Neural cell (in vitro differentiated cells): ENCODE results near the gene HLF. TPM values are rescaled to one million over a fixed set of nuclear protein-coding genes. Genes with fewer than 3 reads are reported as not detected.
A peak's percentile ranks its signal among the peaks of the same experiment; 100 is the strongest.

Experiments used
- H2AFZ ChIP-seq: fragments of 200-600, 300-800 bp; sonication (generic), shearing (Covaris generic); 2 replicates; pipeline ENCODE4 v1.6.0; 2014; ENCODE audit warnings: low read depth, mild to moderate bottlenecking, antibody characterized with exemption, low read length, moderate library complexity
- H3F3A ChIP-seq: fragments of 200-600 bp; shearing (Covaris generic); 2 replicates; pipeline ENCODE4 v1.6.1; 2016; ENCODE audit warnings: mild to moderate bottlenecking, moderate library complexity, mixed read lengths, antibody characterized with exemption, low read length; ENCODE audit not compliant: insufficient read depth, poor library complexity, severe bottlenecking
- H3K27ac ChIP-seq: fragments of 200-600, 300-800 bp; sonication (generic), shearing (Covaris generic); 2 replicates; pipeline ENCODE4 v1.5.1; 2014; ENCODE audit warnings: mild to moderate bottlenecking, low read length, moderate library complexity
- H3K27me3 ChIP-seq: fragments of 300-800, 200-600 bp; sonication (generic), shearing (Covaris generic); 2 replicates; pipeline ENCODE4 v1.6.0; 2014; ENCODE audit warnings: mild to moderate bottlenecking, low read depth, low read length, moderate library complexity; ENCODE audit not compliant: insufficient read depth
- H3K36me3 ChIP-seq: fragments of 300-800, 200-600 bp; sonication (generic), shearing (Covaris generic); 2 replicates; pipeline ENCODE4 v1.5.1; 2014; ENCODE audit warnings: mild to moderate bottlenecking, antibody characterized with exemption, low read length, moderate library complexity; ENCODE audit not compliant: insufficient read depth
- H3K4me2 ChIP-seq: fragments of 300-800, 200-600 bp; sonication (generic), shearing (Covaris generic); 2 replicates; pipeline ENCODE4 v1.6.0; 2014; ENCODE audit warnings: mild to moderate bottlenecking, low read length
- H3K4me3 ChIP-seq: fragments of 300-800, 200-600 bp; sonication (generic), shearing (Covaris generic); 2 replicates; pipeline ENCODE4 v1.5.1; 2014; ENCODE audit warnings: mild to moderate bottlenecking, low read length, moderate library complexity
- H3K79me2 ChIP-seq: fragments of 200-600 bp; shearing (Covaris generic); replicated peaks from 2 replicates; pipeline ENCODE4 v1.6.0; 2014; ENCODE audit warnings: mild to moderate bottlenecking, low read length, moderate library complexity; ENCODE audit not compliant: insufficient read depth
- H3K9ac ChIP-seq: fragments of 300-800, 200-600 bp; sonication (generic), shearing (Covaris generic); 2 replicates; pipeline ENCODE4 v1.6.1; 2016; ENCODE audit warnings: mild to moderate bottlenecking, low read length, mixed read lengths
- H3K9me2 ChIP-seq: fragments of 200-600 bp; shearing (Covaris generic); 2 replicates; pipeline ENCODE4 v1.6.1; 2016; ENCODE audit warnings: mild to moderate bottlenecking, low read length, mixed read lengths; ENCODE audit not compliant: insufficient read depth
- H3K9me3 ChIP-seq: fragments of 200-600, 300-800 bp; sonication (generic), shearing (Covaris generic); 2 replicates; pipeline ENCODE4 v1.6.1; 2016; ENCODE audit warnings: mild to moderate bottlenecking, mixed run types, low read length, moderate library complexity, mixed read lengths
- H4K20me1 ChIP-seq: fragments of 200-600 bp; shearing (Covaris generic); 2 replicates; pipeline ENCODE4 v1.6.1; 2016; ENCODE audit warnings: mild to moderate bottlenecking, mixed run types; ENCODE audit not compliant: insufficient read depth
- EP300 ChIP-seq: fragments of 450-650 bp; conservative IDR thresholded peaks from 2 replicates; pipeline ENCODE4 v1.6.1; 2014; ENCODE audit warnings: antibody characterized with exemption, mild to moderate bottlenecking, moderate library complexity; ENCODE audit not compliant: poor library complexity, severe bottlenecking
- EZH2 ChIP-seq: fragments of 200-600, 300-800 bp; shearing (Covaris generic), sonication (generic); IDR thresholded peaks from 2 replicates; pipeline ENCODE4 v1.6.1; 2014; ENCODE audit warnings: antibody characterized with exemption, low read length, borderline replicate concordance, mild to moderate bottlenecking; ENCODE audit not compliant: insufficient read depth, poor library complexity, severe bottlenecking
- MXI1 ChIP-seq: fragments of 450-650 bp; conservative IDR thresholded peaks from 2 replicates; pipeline ENCODE4 v1.6.1; 2014; ENCODE audit warnings: antibody characterized with exemption, mild to moderate bottlenecking; ENCODE audit not compliant: poor library complexity, severe bottlenecking
- POLR2AphosphoS5 ChIP-seq: IDR thresholded peaks from 2 replicates; pipeline ENCODE4 v1.6.1; 2012
- RAD21 ChIP-seq: fragments of 450-650 bp; conservative IDR thresholded peaks from 2 replicates; pipeline ENCODE4 v1.6.1; 2014; ENCODE audit warnings: antibody characterized with exemption, mild to moderate bottlenecking, moderate library complexity
- REST ChIP-seq: IDR thresholded peaks from 2 replicates; pipeline ENCODE4 v1.6.1; 2012; ENCODE audit warnings: borderline replicate concordance
- SMC3 ChIP-seq: fragments of 450-650 bp; conservative IDR thresholded peaks from 2 replicates; pipeline ENCODE4 v1.6.1; 2014; ENCODE audit warnings: antibody characterized with exemption, mild to moderate bottlenecking, moderate library complexity; ENCODE audit not compliant: poor library complexity
- TAF1 ChIP-seq: IDR thresholded peaks from 2 replicates; pipeline ENCODE4 v1.6.1; 2012; ENCODE audit warnings: low read depth
- polyA plus RNA-seq: library from polyadenylated mRNA; depleted of rRNA; stranded (reverse); fragments of >200 nt; gene quantifications from 2 replicates; pipeline ENCODE4 v1.2.3, GENCODE V29; 2014
- TF ChIP-seq, protein P1 (sequence below): fragments of 450-650 bp; IDR thresholded peaks from 2 replicates; pipeline ENCODE4 v1.5.1; 2014; ENCODE audit warnings: antibody characterized with exemption, mild to moderate bottlenecking, moderate library complexity; ENCODE audit not compliant: poor library complexity, severe bottlenecking

HLF gene
- polyA plus RNA-seq, 1 donor from 2014 or later, result 0.71 TPM

- Histone ChIP-seq H3K79me2 (no peaks in the 10 kb centered on the region), H3K27me3 (peaks cover 41% of the 10 kb centered on the region), H3K4me3 (no peak overlapping the region), H3K36me3 (no peaks in the 10 kb centered on the region), H3F3A (no peaks in the 10 kb centered on the region), H3K27ac (no peak overlapping the region), H2AFZ (no peak overlapping the region), H3K9me2 (no peaks in the 10 kb centered on the region), H3K9me3 (no peaks in the 10 kb centered on the region), H3K4me2 (no peak overlapping the region), H4K20me1 (no peaks in the 10 kb centered on the region), H3K9ac (no peak overlapping the region)
- TF ChIP-seq RAD21, result no peak
- TF ChIP-seq SMC3, result no peak
- TF ChIP-seq TAF1, result no peak
- no peak for TF ChIP-seq MXI1
- no peak for TF ChIP-seq EP300
- no peak for TF ChIP-seq EZH2
- TF ChIP-seq, protein P1, sequence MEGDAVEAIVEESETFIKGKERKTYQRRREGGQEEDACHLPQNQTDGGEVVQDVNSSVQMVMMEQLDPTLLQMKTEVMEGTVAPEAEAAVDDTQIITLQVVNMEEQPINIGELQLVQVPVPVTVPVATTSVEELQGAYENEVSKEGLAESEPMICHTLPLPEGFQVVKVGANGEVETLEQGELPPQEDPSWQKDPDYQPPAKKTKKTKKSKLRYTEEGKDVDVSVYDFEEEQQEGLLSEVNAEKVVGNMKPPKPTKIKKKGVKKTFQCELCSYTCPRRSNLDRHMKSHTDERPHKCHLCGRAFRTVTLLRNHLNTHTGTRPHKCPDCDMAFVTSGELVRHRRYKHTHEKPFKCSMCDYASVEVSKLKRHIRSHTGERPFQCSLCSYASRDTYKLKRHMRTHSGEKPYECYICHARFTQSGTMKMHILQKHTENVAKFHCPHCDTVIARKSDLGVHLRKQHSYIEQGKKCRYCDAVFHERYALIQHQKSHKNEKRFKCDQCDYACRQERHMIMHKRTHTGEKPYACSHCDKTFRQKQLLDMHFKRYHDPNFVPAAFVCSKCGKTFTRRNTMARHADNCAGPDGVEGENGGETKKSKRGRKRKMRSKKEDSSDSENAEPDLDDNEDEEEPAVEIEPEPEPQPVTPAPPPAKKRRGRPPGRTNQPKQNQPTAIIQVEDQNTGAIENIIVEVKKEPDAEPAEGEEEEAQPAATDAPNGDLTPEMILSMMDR, result no peak
- no peak for TF ChIP-seq POLR2AphosphoS5
- TF ChIP-seq REST, result no peak
Measured at GRCh38 chr17:55261311-55261710, 3.4 kb upstream of the HLF start.

- Histone ChIP-seq H3K9me3 (no peaks in the 10 kb centered on the region), H3K9ac (no peak overlapping the region), H3K36me3 (no peaks in the 10 kb centered on the region), H3K4me2 (peak overlapping the region; percentile 60), H2AFZ (no peak overlapping the region), H4K20me1 (no peaks in the 10 kb centered on the region), H3F3A (no peaks in the 10 kb centered on the region), H3K27ac (no peak overlapping the region), H3K4me3 (peak overlapping the region; percentile 65), H3K9me2 (no peaks in the 10 kb centered on the region), H3K79me2 (no peaks in the 10 kb centered on the region), H3K27me3 (peaks cover 47% of the 10 kb centered on the region)
- peak; percentile 23 for TF ChIP-seq POLR2AphosphoS5
- TF ChIP-seq SMC3, result no peak
- no peak for TF ChIP-seq REST
- no peak for TF ChIP-seq EP300
Measured at GRCh38 chr17:55263569-55264277, 1.0 kb upstream of the HLF start.
